ENCODE measurements around the gene RASGRP1.
A peak's percentile ranks its signal among the peaks of the same experiment; 100 is the strongest.

Gene RASGRP1

DNA sequence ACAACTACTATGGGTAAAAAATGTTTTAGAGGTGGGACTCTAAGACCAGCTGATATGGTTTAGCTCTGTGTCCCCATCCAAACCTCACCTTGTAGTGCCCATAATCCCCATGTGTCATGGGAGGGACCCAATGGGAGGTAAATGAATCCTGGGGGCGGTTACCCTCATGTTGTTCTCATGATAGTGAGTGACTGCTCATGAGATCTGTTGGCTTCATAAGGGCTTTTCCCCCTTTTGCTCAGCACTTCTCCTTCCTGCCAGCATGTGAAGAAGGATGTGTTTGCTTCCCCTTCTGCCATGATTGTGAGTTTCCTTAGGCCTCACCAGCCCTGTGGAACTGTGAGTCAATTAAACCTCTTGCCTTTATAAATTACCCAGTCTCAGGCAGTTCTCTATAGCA is 65.0 kb downstream of the RASGRP1 start:
- DNase-seq, result no peak

- DNase-seq, result no peak
These were observed 68.5 kb downstream of the RASGRP1 start for GRCh38 chr15:38496151-38496550.

DNA sequence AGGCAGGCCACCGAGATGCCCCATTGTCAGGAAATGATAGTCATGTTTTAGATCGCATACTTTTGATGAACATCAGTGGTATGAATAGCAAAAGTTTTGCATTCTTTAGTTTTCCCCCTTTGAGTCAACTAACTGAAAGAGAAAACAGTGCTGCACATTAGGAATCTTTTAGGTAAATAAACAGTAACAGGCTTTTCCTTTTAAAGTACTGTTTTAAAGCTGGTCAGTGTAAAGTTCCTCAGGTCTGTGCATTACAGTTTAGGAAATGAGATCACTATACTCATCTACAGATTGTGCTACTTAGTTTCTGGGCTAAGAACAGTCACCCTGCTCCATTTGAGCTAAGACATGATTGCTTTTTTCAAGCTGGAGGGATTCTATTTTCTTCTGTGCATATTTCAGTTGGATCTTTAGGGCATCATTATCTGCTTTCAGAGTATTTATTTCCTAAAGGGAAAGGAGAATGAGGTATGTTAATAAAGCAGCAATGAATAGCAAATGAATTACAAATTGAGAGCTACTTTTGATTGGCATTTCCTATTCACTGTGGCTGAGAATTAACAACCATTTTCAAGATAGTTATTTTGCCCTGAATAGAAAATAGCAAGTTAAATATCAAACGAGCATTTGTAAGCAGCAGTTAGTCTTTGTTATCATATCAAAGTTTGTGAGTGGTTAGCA is 74.2 kb downstream of the RASGRP1 start:
- DNase-seq, result no peak

DNA sequence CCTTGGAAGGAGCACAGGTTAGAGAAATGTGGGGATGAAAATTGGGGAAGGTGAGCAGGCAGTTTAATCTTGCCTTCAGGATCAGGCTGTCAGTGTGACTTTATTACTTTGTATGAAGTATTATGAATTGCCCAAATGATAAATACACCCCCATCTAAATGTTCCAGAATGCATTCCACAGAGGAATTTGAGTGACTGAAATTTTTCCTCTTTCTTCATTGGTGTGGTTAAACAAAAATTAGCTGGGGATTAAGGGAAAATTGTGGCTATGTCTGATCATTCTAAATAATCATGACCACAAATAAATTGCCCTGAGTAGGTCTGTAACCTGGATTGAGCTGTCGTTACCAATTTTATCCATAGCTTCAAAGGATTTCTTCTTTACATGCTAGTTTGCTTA is 77.2 kb downstream of the RASGRP1 start:
- DNase-seq, result no peak

DNA sequence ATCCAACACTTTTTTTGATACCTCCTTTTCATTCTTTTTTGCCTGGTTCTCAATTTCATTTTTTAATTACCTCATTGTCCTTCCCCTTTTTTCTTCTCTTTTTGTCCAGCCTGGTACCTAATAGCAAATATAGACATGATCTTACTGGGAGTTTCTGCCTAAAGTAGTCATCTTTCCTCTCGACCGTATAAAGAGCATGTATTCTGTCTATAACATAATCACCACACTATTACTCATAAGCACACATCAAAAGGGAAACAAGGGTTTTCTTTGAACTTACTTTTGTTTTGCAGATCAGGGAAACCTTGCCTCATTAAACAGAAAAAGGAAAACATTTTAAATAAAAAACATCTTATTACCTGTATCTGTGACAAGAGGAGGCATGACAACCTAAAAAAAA is 77.7 kb downstream of the RASGRP1 start:
- no peak for DNase-seq

GRCh38 chr15:38482572-38482971 is 82.0 kb downstream of the RASGRP1 start:
- no peak for DNase-seq

DNA sequence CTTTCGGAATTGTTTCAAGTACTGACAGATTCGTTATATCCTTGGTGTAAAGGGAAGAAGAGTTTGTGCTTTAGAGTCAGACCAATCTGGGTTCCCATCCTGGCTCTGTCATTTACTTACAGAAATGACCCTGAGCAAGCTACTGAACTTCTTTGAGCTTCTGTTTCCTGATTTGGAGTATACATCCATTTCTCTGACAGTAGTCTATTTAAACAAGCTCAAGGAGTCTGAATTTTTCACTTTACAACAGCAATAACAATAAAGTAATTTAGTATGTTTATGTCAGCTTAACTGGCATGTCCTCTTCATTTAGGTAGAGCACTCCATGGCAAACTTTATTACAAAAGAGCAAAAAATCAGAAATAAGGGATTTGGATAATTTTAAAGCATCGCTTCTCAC is 82.9 kb downstream of the RASGRP1 start:
- no peak for DNase-seq

DNA sequence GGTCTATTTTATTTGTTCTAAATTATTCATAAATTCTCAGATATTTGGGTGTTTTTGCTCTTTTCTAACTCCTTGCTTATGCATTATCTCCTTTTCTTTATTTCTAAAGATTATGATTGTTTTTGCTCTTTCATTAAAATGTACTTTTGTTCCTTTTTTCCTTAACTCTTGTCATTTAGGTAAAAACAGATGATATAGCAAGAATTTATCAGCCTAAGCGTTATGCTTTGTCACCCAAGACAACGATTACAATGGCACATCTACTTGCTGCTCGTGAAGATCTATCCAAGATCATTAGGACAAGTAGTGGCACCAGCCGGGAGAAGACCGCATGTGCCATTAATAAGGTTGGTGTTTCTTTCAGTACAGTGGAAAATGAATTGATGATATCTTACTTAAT is 83.5 kb downstream of the RASGRP1 start:
- DNase-seq, result no peak

DNA sequence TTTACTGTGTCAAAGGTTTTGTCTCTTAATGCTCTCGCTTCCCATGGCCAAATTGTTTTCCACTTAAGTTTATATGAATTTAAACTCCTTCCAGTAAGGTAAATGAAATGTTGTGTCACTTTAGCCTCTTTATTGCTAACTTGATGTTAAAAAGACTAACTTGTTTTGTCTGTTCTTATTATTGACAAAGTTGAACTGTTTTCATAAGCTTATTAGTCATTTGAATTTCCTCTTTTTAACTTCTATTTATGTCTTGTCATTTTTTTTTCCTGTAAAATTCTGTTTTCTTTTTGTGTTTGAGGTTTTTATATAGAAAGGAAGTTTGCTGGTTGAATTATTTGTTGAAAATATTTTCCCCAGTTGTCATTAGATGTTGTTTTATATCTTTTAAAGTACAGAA is 84.9 kb downstream of the RASGRP1 start:
- no peak for DNase-seq

GRCh38 chr15:38479266-38479665 is 85.3 kb downstream of the RASGRP1 start:
- no peak for DNase-seq

DNA sequence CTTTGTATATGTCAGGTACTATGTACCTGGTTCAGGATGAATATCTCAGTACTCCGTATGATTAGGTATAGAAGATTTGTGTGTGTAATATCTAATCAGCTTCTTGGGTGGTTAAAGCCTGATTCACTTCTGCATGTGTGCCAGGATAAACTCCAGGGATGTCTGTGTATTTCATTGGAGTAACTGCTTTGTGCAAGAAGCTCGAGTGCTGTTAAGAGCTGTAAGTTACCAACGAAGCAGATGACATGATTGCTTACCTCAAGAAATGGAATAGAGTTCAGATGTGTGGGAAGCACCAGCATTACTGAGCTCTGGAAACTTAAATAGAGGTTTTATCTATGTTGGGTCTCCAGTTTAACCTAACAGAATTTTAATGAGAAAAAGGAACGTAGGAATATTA is 87.0 kb downstream of the RASGRP1 start:
- DNase-seq, result no peak

- DNase-seq, result no peak
These were observed 88.5 kb downstream of the RASGRP1 start for GRCh38 chr15:38476120-38476519.

DNA sequence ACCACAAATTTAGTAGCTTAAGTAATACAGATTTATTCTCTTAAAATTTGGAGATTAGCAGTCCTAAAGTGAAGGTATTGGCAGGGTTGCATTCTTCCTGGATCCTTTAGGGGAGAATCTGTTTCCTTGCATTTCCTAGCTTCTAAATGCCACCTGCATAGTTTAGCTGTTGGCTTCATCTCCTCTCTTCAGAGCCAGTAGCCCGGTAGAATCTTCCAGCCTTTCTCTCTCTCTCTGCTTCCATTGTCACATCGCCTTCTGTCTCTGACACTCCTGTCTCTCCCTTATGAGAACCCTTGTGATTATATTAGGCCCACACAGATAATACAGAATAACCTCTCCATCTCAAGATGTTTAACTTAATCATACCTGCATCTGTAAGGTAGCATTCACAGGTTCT is 89.3 kb downstream of the RASGRP1 start:
- no peak for DNase-seq

- DNase-seq, result peak in 1 of 2 experiments; percentile 52
These were observed 90.4 kb downstream of the RASGRP1 start for GRCh38 chr15:38474155-38474757.

DNA sequence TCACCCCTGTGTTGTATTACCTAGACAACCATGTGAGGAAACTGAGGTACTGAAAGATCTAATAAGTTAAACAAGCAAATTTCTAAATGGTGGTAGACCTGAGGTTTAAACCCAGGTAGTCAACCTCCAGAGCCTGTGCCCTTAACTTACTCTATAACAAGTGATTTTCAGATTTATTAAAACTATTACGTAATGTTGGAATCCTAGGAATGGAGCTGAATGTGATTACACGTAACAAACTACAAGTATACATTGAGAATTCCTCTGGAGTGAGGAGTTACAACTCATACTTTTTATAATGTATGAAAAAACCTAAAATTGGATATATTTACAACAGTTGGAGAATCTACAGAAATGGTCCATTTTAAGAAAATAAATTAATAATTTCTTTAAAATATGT is 92.6 kb downstream of the RASGRP1 start:
- no peak for DNase-seq

DNA sequence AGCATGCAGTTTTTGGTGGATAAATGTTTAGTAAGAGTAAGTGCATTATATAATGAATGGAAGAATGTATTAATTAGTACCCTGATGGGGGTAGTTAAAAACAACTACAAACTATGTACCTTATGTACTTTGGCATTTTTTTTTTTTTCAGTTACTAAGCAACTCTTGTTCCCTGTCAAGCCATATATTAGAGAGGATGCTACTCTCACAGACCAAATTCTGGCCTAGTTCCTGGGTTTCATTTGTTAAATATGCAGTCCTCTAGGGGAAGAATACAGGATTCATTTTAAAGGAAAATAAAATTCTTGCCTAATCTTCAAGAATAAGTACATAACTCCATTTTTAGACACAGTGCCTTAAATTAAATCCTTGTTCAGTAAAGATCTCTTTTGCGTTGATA is 93.8 kb downstream of the RASGRP1 start:
- DNase-seq, result no peak

- no peak for DNase-seq
These were observed 99.9 kb downstream of the RASGRP1 start for GRCh38 chr15:38464675-38465074.

DNA sequence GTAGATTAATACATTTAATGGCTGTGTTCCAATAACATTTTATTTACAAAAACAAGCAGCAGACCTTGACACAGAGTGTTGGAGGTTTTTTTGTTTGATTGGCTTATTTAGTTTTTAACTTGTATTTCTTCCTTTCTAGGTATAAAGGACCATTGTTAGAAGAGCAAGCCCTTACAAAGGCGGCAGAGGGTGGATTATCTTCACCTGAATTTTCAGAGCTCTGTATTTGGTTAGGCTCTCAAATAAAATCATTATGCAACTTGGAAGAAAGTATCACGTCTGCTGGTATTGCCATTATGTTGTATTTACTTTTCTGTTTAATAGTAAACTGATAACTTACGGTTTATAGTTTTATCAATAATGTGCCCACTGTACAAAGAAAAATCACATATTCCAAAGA is 100.7 kb downstream of the RASGRP1 start:
- no peak for DNase-seq

DNA sequence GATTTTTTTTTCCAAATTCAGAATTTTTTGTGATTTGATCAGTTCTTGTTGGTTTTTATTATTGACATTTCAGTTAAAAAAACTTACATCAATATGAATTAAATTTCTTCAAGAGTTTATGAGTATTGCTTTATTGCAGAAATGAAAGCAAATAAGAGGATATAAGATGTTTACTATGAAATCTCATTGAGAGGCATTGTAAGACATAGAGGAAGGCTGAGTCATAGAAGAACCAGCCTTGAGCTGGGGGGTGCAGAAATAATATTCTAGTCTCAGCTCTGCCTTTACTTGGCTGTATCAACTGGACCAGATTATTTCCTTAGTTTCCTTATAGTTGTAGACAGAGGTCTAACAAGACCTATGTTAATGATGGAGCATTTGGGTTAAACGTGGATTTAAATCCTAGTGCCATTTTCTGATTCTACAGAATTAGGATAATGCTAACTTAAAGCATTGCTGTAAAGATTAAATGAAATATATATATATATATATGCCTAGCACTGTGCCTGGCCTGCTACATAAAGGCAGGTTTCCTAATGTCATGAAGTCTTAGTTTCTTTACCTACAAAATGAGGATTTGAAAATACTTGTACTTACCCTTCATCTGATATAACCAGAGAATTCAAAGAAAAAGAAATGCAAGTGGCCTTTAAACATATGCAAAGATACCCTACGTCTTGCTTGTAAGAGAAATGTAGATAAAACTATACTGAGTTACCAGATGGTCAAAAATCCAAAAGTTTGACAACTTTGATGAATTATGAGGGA is 103.4 kb downstream of the RASGRP1 start:
- DNase-seq, result no peak

DNA sequence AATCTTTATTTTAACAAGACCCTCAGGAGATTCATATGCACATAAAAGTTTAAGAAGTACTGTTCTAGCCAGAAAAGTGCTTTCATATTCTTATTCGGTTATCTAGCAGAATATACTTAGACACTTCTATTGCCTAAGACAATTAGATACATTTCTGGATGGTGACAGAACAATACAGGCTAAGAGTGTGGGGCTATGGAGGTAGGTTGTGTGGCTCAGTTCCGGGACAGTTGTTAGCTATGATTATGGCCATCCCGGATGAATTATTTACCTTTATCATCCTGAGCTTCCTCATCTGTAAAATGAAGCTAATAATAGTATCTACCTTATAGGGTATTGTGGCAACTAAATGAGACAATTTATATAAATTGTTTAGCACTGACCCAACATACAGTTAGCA is 104.1 kb downstream of the RASGRP1 start:
- DNase-seq, result no peak

DNA sequence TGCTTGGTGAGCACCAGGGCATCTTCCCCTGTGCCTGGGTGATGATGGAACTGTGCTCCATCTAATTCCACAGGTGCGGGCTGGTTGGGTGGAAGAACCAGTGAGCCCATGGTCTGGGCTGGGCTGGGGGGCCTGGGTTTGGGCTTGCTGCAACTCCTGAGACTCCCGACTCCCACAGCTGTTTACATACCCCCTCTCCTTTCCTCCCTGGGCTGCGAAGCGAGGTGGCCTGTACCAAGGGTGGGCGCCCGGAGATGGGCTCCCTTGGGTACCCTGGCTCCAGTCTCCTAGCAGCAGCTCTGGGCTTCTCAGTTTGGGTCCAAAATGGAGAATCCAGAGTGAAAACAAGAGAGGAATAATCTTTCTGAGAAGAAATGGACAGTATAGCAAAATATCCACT is 105.1 kb downstream of the RASGRP1 start:
- no peak for DNase-seq

- no peak for DNase-seq
These were observed 106.0 kb downstream of the RASGRP1 start for GRCh38 chr15:38458646-38459045.

GRCh38 chr15:38455092-38455491 is 109.5 kb downstream of the RASGRP1 start:
- DNase-seq, result no peak

GRCh38 chr15:38454696-38455090 is 109.9 kb downstream of the RASGRP1 start:
- DNase-seq, result no peak
